OCI-LY1 (cell line): Measurements from ENCODE around the gene SYCE1.

Experiments
- CTCF ChIP-seq: fragments of 200-600 bp; sonication (generic), shearing (Covaris generic); IDR thresholded peaks from 2 replicates; pipeline ENCODE4 v1.5.1; 2017; ENCODE audit warnings: mild to moderate bottlenecking, antibody characterized with exemption, low read length, moderate library complexity, mixed read lengths
- EZH2 ChIP-seq: fragments of 200-600 bp; sonication (generic), shearing (Covaris generic); IDR thresholded peaks from 2 replicates; pipeline ENCODE4 v1.8.0; 2017; ENCODE audit warnings: borderline replicate concordance, mixed run types, mild to moderate bottlenecking, antibody characterized with exemption, low read length, moderate library complexity, mixed read lengths

- TF ChIP-seq CTCF, result no peak
- TF ChIP-seq EZH2, result no peak
These were observed 36.4 kb downstream of the SYCE1 start for GRCh38 chr10:133528845-133529575.
